ENCODE data around the gene CSRNP3.

GRCh38 chr2:165665614-165666013, 196.1 kb downstream of the CSRNP3 start:
- TF ChIP-seq EZH2 (IDR thresholded peaks at IDR 0.05; ENCODE audit: borderline replicate concordance, control insufficient read depth, low read depth, low read length), result no peak
- no peak for TF ChIP-seq NR2C1 (IDR thresholded peaks at IDR 0.05)
- TF ChIP-seq ZBTB4 (CRISPR knock-in tag; IDR thresholded peaks at IDR 0.05), result no peak
- TF ChIP-seq CTCF (IDR thresholded peaks at IDR 0.05 in 2 of 3, conservative IDR thresholded peaks at IDR 0.05 in 1 of 3; ENCODE audit: control insufficient read depth in 2 of 3, extremely low read depth in 1 of 3, insufficient read depth in 1 of 3, low read depth in 3 of 3, low read length in 3 of 3), result no peak
- TF ChIP-seq MAX (IDR thresholded peaks at IDR 0.05; ENCODE audit: low read depth, low read length), result no peak
- TF ChIP-seq POLR2A (IDR thresholded peaks at IDR 0.05; ENCODE audit: low read depth, low read length), result no peak
- no peak for TF ChIP-seq ATF2 (IDR thresholded peaks at IDR 0.05; ENCODE audit: low read length)
- no peak for TF ChIP-seq POLR2AphosphoS5 (IDR thresholded peaks at IDR 0.05; ENCODE audit: low read length)
- no peak for TF ChIP-seq SIN3A (IDR thresholded peaks at IDR 0.05; ENCODE audit: low read depth, low read length)
- no peak for TF ChIP-seq ATF7 (IDR thresholded peaks at IDR 0.05; ENCODE audit: low read depth)
- no peak for TF ChIP-seq E4F1 (IDR thresholded peaks at IDR 0.05; ENCODE audit: borderline replicate concordance, partially characterized antibody)

Data from GM12878 (cell line).